Ishikawa (cell line): ENCODE results near the gene PTPRM.

Experiments used
- CEBPB ChIP-seq: IDR thresholded peaks from 2 replicates; pipeline ENCODE4 v1.6.1; 2012
- CREB1 ChIP-seq: IDR thresholded peaks from 2 replicates; pipeline ENCODE4 v1.6.1; 2012; ENCODE audit warnings: low read depth
- EGR1 ChIP-seq: IDR thresholded peaks from 2 replicates; pipeline ENCODE4 v1.6.1; 2012
- EP300 ChIP-seq: IDR thresholded peaks from 2 replicates; pipeline ENCODE4 v1.6.1; 2012; ENCODE audit warnings: borderline replicate concordance
- FOXM1 ChIP-seq: IDR thresholded peaks from 2 replicates; pipeline ENCODE4 v1.6.1; 2012; ENCODE audit warnings: low read depth, borderline replicate concordance
- MAX ChIP-seq: IDR thresholded peaks from 2 replicates; pipeline ENCODE4 v1.6.1; 2012
- NFIC ChIP-seq: IDR thresholded peaks from 2 replicates; pipeline ENCODE4 v1.6.1; 2012
- RAD21 ChIP-seq: IDR thresholded peaks from 2 replicates; pipeline ENCODE4 v1.6.1; 2012; ENCODE audit warnings: low read depth
- REST ChIP-seq: IDR thresholded peaks from 2 replicates; pipeline ENCODE4 v1.6.1; 2012; ENCODE audit warnings: low read depth, mild to moderate bottlenecking
- TAF1 ChIP-seq: IDR thresholded peaks from 2 replicates; pipeline ENCODE4 v1.6.1; 2012; ENCODE audit warnings: low read depth, mild to moderate bottlenecking
- TCF12 ChIP-seq: IDR thresholded peaks from 2 replicates; pipeline ENCODE4 v1.6.1; 2012; ENCODE audit warnings: low read depth
- TEAD4 ChIP-seq: IDR thresholded peaks from 2 replicates; pipeline ENCODE4 v1.6.1; 2012
- USF1 ChIP-seq: IDR thresholded peaks from 2 replicates; pipeline ENCODE4 v1.6.1; 2012
- YY1 ChIP-seq: IDR thresholded peaks from 2 replicates; pipeline ENCODE4 v1.6.1; 2012; ENCODE audit warnings: low read depth
- ZBTB7A ChIP-seq: IDR thresholded peaks from 2 replicates; pipeline ENCODE4 v1.6.1; 2012; ENCODE audit warnings: low read depth

The PTPRM gene

GRCh38 chr18:7579918-7580542 is 12.9 kb downstream of the PTPRM start:
- TF ChIP-seq USF1: no peak
- TF ChIP-seq MAX: no peak
- TF ChIP-seq TEAD4: no peak
- TF ChIP-seq EP300: no peak
- no peak for TF ChIP-seq RAD21
- TF ChIP-seq YY1: no peak
- no peak for TF ChIP-seq TAF1
- no peak for TF ChIP-seq FOXM1
- TF ChIP-seq EGR1: no peak
- TF ChIP-seq NFIC: no peak
- TF ChIP-seq CREB1: no peak
- TF ChIP-seq TCF12: no peak
- TF ChIP-seq REST: no peak
- no peak for TF ChIP-seq ZBTB7A
- TF ChIP-seq CEBPB: no peak

- TF ChIP-seq CEBPB (no peak), CREB1 (no peak), TAF1 (no peak)
Observed at GRCh38 chr18:7584646-7585275, 17.6 kb downstream of the PTPRM start.

- no peak for TF ChIP-seq ZBTB7A
- no peak for TF ChIP-seq TEAD4
- TF ChIP-seq USF1: no peak
- no peak for TF ChIP-seq RAD21
- no peak for TF ChIP-seq YY1
- TF ChIP-seq REST: no peak
- no peak for TF ChIP-seq NFIC
- no peak for TF ChIP-seq CEBPB
- TF ChIP-seq TAF1: no peak
- no peak for TF ChIP-seq MAX
- TF ChIP-seq CREB1: no peak
- no peak for TF ChIP-seq EP300
- TF ChIP-seq FOXM1: no peak
- TF ChIP-seq TCF12: no peak
Observed at GRCh38 chr18:7585276-7585670, 18.2 kb downstream of the PTPRM start.

GRCh38 chr18:7586379-7586778 is 19.3 kb downstream of the PTPRM start:
- no peak for TF ChIP-seq FOXM1
- no peak for TF ChIP-seq REST
- no peak for TF ChIP-seq TEAD4
- TF ChIP-seq RAD21: no peak
- no peak for TF ChIP-seq TCF12
